IMR-90 (cell line): Measurements from ENCODE around the gene TEDC1.

Experiments used
- BHLHE40 ChIP-seq: fragments of 150-350 bp; IDR thresholded peaks from 2 replicates; pipeline ENCODE4 v1.6.1; 2016; ENCODE audit warnings: mild to moderate bottlenecking, low read depth, low read length
- CTCF ChIP-seq: conservative IDR thresholded peaks from 2 replicates; pipeline ENCODE4 v1.5.1; 2012; ENCODE audit warnings: mild to moderate bottlenecking, low read depth, low read length, improper control_type of control experiment
- ELK1 ChIP-seq: fragments of 150-350 bp; IDR thresholded peaks from 2 replicates; pipeline ENCODE4 v1.6.1; 2016; ENCODE audit warnings: low read depth, mild to moderate bottlenecking, low read length, moderate library complexity, borderline replicate concordance
- MAFK ChIP-seq: IDR thresholded peaks from 2 replicates; pipeline ENCODE4 v1.6.1; 2012; ENCODE audit warnings: low read depth, low read length, improper control_type of control experiment
- MXI1 ChIP-seq: IDR thresholded peaks from 2 replicates; pipeline ENCODE4 v1.6.1; 2012; ENCODE audit warnings: low read depth, mild to moderate bottlenecking, low read length, moderate library complexity, borderline replicate concordance
- POLR2A ChIP-seq: IDR thresholded peaks from 2 replicates; pipeline ENCODE4 v1.6.1; 2012; ENCODE audit warnings: mild to moderate bottlenecking, low read depth, low read length
- RAD21 ChIP-seq: IDR thresholded peaks from 2 replicates; pipeline ENCODE4 v1.6.1; 2012; ENCODE audit warnings: low read length, improper control_type of control experiment
- RFX5 ChIP-seq: IDR thresholded peaks from 2 replicates; pipeline ENCODE4 v1.8.0; 2012; ENCODE audit warnings: low read depth, mild to moderate bottlenecking, low read length, moderate library complexity

- TF ChIP-seq CTCF, result no peak
- no peak for TF ChIP-seq BHLHE40
- TF ChIP-seq RFX5, result no peak
- TF ChIP-seq MAFK, result no peak
- TF ChIP-seq MXI1, result no peak
- no peak for TF ChIP-seq POLR2A
- no peak for TF ChIP-seq ELK1
- TF ChIP-seq RAD21, result no peak
Measured at GRCh38 chr14:105495101-105495989, 4.3 kb downstream of the TEDC1 start.
